HepG2 (cell line): ENCODE measurements around the gene OLFM2.

Source experiments
- CTCF ChIP-seq: sonication (generic); formaldehyde crosslinking; IDR thresholded peaks from 2 replicates; pipeline ENCODE4 v1.5.0; 2020; ENCODE audit warnings: mild to moderate bottlenecking, missing genetic modification reagents, moderate library complexity
- IRF2 ChIP-seq: IDR thresholded peaks from 2 replicates; pipeline ENCODE4 v1.6.1; 2018; ENCODE audit warnings: missing genetic modification reagents, missing compliant biosample characterization
- JUNB ChIP-seq: sonication (generic); formaldehyde crosslinking; IDR thresholded peaks from 2 replicates; pipeline ENCODE4 v1.8.0; 2022; ENCODE audit warnings: missing genetic modification reagents, mild to moderate bottlenecking, borderline replicate concordance
- PBX2 ChIP-seq: IDR thresholded peaks from 2 replicates; pipeline ENCODE4 v1.6.1; 2016; ENCODE audit warnings: control low read depth
- SMARCC2 ChIP-seq: fragments of 450-650 bp; IDR thresholded peaks from 2 replicates; pipeline ENCODE4 v1.6.1; 2017; ENCODE audit warnings: antibody characterized with exemption, mild to moderate bottlenecking
- SYNCRIP ChIP-seq: fragments of 200-400 bp; formaldehyde crosslinking; IDR thresholded peaks from 2 replicates; pipeline ENCODE4 v1.6.1; 2018; ENCODE audit warnings: mild to moderate bottlenecking, low read depth, low read length; ENCODE audit not compliant: insufficient read depth
- TARDBP ChIP-seq: sonication (generic); formaldehyde crosslinking; IDR thresholded peaks from 2 replicates; pipeline ENCODE4 v1.8.0; 2022; ENCODE audit warnings: mild to moderate bottlenecking, missing genetic modification reagents
- ZNF143 ChIP-seq: sonication (generic); formaldehyde crosslinking; IDR thresholded peaks from 2 replicates; pipeline ENCODE4 v1.4.0; 2020; ENCODE audit warnings: missing genetic modification reagents
- ZNF468 ChIP-seq: sonication (generic); formaldehyde crosslinking; IDR thresholded peaks from 2 replicates; pipeline ENCODE4 v1.8.0; 2022; ENCODE audit warnings: mild to moderate bottlenecking, moderate library complexity, missing genetic modification reagents
- TF ChIP-seq, protein P1 (sequence below): sonication (generic); formaldehyde crosslinking; IDR thresholded peaks from 2 replicates; pipeline ENCODE4 v1.4.0; 2020; ENCODE audit warnings: low read depth, missing genetic modification reagents
- TF ChIP-seq, protein P2 (sequence below): sonication (generic); formaldehyde crosslinking; IDR thresholded peaks from 2 replicates; pipeline ENCODE4 v1.4.0; 2020; ENCODE audit warnings: missing genetic modification reagents

DNA sequence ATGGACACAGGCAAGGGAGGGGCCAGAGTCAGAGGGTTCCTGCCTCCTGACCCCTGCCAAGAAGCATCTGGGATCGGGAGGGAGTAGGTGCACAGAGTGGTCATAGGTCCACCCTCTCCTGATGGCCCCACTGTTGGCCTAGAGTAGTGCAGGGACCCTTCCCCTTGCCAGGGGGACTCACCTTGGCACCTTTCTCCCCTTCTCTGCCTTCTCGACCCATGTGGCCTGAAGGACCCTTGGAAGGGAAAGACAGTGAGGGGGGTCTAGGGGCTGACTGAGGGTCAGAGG lies 33.3 kb upstream of the OLFM2 start:
- TF ChIP-seq IRF2 (no peak), CTCF (no peak), PBX2 (CRISPR knock-in tag) (no peak), SMARCC2 (no peak), TARDBP (CRISPR knock-in tag) (no peak), ZNF143 (CRISPR knock-in tag) (no peak), SYNCRIP (no peak), ZNF468 (CRISPR knock-in tag) (no peak), JUNB (CRISPR knock-in tag) (no peak)
- TF ChIP-seq, protein P1, sequence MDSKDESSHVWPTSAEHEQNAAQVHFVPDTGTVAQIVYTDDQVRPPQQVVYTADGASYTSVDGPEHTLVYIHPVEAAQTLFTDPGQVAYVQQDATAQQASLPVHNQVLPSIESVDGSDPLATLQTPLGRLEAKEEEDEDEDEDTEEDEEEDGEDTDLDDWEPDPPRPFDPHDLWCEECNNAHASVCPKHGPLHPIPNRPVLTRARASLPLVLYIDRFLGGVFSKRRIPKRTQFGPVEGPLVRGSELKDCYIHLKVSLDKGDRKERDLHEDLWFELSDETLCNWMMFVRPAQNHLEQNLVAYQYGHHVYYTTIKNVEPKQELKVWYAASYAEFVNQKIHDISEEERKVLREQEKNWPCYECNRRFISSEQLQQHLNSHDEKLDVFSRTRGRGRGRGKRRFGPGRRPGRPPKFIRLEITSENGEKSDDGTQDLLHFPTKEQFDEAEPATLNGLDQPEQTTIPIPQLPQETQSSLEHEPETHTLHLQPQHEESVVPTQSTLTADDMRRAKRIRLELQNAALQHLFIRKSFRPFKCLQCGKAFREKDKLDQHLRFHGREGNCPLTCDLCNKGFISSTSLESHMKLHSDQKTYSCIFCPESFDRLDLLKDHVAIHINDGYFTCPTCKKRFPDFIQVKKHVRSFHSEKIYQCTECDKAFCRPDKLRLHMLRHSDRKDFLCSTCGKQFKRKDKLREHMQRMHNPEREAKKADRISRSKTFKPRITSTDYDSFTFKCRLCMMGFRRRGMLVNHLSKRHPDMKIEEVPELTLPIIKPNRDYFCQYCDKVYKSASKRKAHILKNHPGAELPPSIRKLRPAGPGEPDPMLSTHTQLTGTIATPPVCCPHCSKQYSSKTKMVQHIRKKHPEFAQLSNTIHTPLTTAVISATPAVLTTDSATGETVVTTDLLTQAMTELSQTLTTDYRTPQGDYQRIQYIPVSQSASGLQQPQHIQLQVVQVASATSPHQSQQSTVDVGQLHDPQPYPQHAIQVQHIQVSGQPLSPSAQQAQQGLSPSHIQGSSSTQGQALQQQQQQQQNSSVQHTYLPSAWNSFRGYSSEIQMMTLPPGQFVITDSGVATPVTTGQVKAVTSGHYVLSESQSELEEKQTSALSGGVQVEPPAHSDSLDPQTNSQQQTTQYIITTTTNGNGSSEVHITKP (CRISPR knock-in tag) = no peak
- TF ChIP-seq, protein P2, sequence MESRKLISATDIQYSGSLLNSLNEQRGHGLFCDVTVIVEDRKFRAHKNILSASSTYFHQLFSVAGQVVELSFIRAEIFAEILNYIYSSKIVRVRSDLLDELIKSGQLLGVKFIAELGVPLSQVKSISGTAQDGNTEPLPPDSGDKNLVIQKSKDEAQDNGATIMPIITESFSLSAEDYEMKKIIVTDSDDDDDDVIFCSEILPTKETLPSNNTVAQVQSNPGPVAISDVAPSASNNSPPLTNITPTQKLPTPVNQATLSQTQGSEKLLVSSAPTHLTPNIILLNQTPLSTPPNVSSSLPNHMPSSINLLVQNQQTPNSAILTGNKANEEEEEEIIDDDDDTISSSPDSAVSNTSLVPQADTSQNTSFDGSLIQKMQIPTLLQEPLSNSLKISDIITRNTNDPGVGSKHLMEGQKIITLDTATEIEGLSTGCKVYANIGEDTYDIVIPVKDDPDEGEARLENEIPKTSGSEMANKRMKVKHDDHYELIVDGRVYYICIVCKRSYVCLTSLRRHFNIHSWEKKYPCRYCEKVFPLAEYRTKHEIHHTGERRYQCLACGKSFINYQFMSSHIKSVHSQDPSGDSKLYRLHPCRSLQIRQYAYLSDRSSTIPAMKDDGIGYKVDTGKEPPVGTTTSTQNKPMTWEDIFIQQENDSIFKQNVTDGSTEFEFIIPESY (CRISPR knock-in tag) = no peak
